Ovary (tissue), 3 donors: ENCODE measurements around the gene SPATC1L.
"Not testable (repeated sequence)": the region's sequence is repeated elsewhere in the genome, so short reads cannot be mapped to it uniquely, and the experiment has no call there.

Experiments
- CTCF ChIP-seq, 3 donors: fragments of 450-650 bp in 2 of 3; fragments of 200-600 bp in 1 of 3; IDR thresholded peaks; one replicate each; pipeline versions ENCODE4 v1.5.1 to v1.8.0; 2016 to 2022; ENCODE audit warnings: antibody characterized with exemption in 3 of 3, mild to moderate bottlenecking in 1 of 3
- POLR2A ChIP-seq: fragments of 450-650 bp; IDR thresholded peaks from one replicate; pipeline ENCODE4 v1.6.1; 2017; ENCODE audit warnings: antibody characterized with exemption, mild to moderate bottlenecking, moderate library complexity
- donor health status: DM: no; HTN: no; CAD: no.

GRCh38 chr21:46183337-46183909, 836 bp downstream of the SPATC1L start:
- not testable (repeated sequence) for TF ChIP-seq CTCF (IDR thresholded peaks at IDR 0.05); POLR2A
